KMS-11 (cell line): Measurements from ENCODE around the gene FOXA1.

Experiments
- H2AFZ ChIP-seq: fragments of 200-600 bp; sonication (generic); 2 replicates; pipeline ENCODE4 v1.6.1; 2016; ENCODE audit warnings: antibody characterized with exemption, mixed run types, low read depth
- H3K27ac ChIP-seq: fragments of 200-600 bp; sonication (generic); 2 replicates; pipeline ENCODE4 v1.6.1; 2016; ENCODE audit warnings: mild to moderate bottlenecking, mixed run types
- H3K27me3 ChIP-seq: fragments of 200-600 bp; sonication (generic); 2 replicates; pipeline ENCODE4 v1.6.1; 2017; ENCODE audit warnings: mild to moderate bottlenecking, low read depth, mixed run types, moderate library complexity; ENCODE audit not compliant: insufficient read depth
- H3K36me3 ChIP-seq: fragments of 200-600 bp; sonication (generic); 2 replicates; pipeline ENCODE4 v1.6.1; 2017; ENCODE audit warnings: mild to moderate bottlenecking, mixed run types; ENCODE audit not compliant: insufficient read depth
- H3K4me1 ChIP-seq: fragments of 200-600 bp; sonication (generic); 2 replicates; pipeline ENCODE4 v1.6.1; 2016; ENCODE audit warnings: mild to moderate bottlenecking, low read depth, mixed run types; ENCODE audit not compliant: poor library complexity, severe bottlenecking
- H3K4me2 ChIP-seq: fragments of 200-600 bp; sonication (generic); 2 replicates; pipeline ENCODE4 v1.7.0; 2016; ENCODE audit warnings: mild to moderate bottlenecking, mixed run types
- H3K4me3 ChIP-seq: fragments of 200-600 bp; sonication (generic); IDR thresholded peaks from 2 replicates; pipeline ENCODE4 v1.6.1; 2017; ENCODE audit warnings: low read depth, low read length, mixed read lengths; ENCODE audit not compliant: insufficient read depth
- H3K79me2 ChIP-seq: fragments of 200-600 bp; sonication (generic); 2 replicates; pipeline ENCODE4 v1.6.1; 2016; ENCODE audit warnings: low read depth, mixed run types; ENCODE audit not compliant: insufficient read depth
- H3K9ac ChIP-seq: fragments of 200-600 bp; sonication (generic); 2 replicates; pipeline ENCODE4 v1.6.1; 2016; ENCODE audit warnings: mild to moderate bottlenecking, mixed run types
- H4K20me1 ChIP-seq: fragments of 200-600 bp; sonication (generic); 2 replicates; pipeline ENCODE4 v1.6.1; 2016; ENCODE audit warnings: mild to moderate bottlenecking, mixed run types; ENCODE audit not compliant: insufficient read depth
- TF ChIP-seq, protein P1 (sequence below): fragments of 200-600 bp; sonication (generic); conservative IDR thresholded peaks from 2 replicates; pipeline ENCODE4 v1.6.1; 2017; ENCODE audit warnings: low read depth, mild to moderate bottlenecking, antibody characterized with exemption, low read length, moderate library complexity, mixed read lengths

The FOXA1 gene

DNA sequence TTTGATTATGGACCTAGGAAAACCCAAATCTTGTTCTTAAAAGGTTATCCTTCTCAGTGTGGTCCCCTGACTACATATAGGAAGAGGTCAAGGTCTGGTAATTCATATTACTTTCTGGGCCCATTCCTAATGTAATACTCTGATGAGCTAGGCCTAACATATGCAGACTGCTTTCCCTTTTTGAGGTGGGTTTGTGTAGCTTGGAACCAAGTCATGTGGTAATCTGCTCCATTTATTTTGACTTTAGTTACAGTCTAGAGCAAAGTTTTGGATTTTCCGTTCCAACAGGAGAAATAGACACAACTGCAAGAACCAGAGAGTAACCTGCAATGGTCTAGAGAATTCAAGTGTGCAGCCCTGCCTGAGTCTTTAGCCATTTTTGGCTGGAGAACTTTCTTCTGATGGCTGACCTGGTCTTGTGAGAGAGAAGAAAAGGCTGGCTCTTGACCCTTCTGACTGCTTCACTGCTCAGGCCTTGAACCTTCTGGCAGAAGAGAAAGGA is 22.9 kb upstream of the FOXA1 start:
- H3K4me3 ChIP-seq = no peak overlapping the region
- no peaks in the 10 kb centered on the region for H3K79me2 ChIP-seq
- H3K36me3 ChIP-seq = no peaks in the 10 kb centered on the region
- no peak overlapping the region for H3K4me2 ChIP-seq
- no peak overlapping the region for H3K27ac ChIP-seq
- no peak overlapping the region for H2AFZ ChIP-seq
- H3K9ac ChIP-seq = no peak overlapping the region
- no peaks in the 10 kb centered on the region for H3K4me1 ChIP-seq
- no peaks in the 10 kb centered on the region for H4K20me1 ChIP-seq
- no peaks in the 10 kb centered on the region for H3K27me3 ChIP-seq
- TF ChIP-seq, protein P1, sequence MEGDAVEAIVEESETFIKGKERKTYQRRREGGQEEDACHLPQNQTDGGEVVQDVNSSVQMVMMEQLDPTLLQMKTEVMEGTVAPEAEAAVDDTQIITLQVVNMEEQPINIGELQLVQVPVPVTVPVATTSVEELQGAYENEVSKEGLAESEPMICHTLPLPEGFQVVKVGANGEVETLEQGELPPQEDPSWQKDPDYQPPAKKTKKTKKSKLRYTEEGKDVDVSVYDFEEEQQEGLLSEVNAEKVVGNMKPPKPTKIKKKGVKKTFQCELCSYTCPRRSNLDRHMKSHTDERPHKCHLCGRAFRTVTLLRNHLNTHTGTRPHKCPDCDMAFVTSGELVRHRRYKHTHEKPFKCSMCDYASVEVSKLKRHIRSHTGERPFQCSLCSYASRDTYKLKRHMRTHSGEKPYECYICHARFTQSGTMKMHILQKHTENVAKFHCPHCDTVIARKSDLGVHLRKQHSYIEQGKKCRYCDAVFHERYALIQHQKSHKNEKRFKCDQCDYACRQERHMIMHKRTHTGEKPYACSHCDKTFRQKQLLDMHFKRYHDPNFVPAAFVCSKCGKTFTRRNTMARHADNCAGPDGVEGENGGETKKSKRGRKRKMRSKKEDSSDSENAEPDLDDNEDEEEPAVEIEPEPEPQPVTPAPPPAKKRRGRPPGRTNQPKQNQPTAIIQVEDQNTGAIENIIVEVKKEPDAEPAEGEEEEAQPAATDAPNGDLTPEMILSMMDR = no peak

DNA sequence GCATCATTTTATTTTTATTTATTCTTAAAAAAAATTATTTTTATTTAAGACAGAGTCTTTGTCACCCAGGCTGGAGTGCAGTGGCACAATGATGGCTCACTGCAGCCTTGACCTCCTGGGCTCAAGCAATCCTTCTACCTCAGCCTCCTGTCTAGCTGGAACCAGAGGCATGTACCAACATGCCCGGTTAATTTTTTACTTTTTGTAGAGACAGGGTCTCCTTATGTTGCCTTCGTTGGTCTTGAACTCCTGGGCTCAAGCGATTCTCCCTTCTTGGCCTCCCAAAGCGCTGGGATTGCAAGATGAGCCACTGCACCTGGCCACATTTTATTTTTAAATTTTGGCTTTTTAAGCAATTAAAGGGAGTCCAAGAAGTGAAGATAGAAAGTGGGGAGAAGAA is 21.8 kb upstream of the FOXA1 start:
- H4K20me1 ChIP-seq = no peaks in the 10 kb centered on the region

DNA sequence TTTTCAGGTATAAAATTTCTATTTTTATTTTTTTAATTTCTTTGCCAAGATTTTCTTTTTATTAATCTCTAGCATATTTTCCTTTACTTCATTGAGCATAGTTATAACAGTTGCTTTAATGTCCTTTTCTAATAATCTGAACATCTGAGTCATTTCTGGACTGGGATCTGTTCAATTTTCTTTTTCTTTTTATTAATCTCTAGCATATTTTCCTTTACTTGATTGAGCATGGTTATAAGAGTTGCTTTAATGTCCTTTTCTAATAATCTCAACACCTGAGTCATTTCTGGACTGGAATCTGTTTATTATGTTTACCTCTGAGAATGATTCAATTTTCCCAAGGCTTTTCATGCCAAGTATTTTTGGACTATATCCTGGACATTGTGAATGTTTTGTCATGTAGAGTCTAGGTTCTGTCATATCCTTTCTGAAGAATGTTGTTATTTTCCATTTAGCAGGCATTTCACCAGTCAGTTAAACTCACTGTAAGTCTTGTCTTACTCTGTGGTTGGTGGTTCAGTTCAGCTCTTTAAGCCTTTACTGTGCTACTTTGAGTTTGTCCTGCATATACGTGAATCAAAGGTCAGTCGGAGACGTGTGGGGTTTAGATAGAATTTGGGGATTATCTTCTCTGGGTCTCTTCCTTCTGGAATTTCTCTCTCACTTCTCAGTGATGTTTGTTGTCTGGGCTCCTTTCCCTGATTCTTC is 20.7 kb upstream of the FOXA1 start:
- H3K27me3 ChIP-seq = no peaks in the 10 kb centered on the region
- H4K20me1 ChIP-seq = no peaks in the 10 kb centered on the region
- H3K4me3 ChIP-seq = no peak overlapping the region
- H3K9ac ChIP-seq = no peak overlapping the region
- TF ChIP-seq, protein P1 = no peak
- no peaks in the 10 kb centered on the region for H3K36me3 ChIP-seq
- no peak overlapping the region for H3K4me2 ChIP-seq
- H3K27ac ChIP-seq = no peak overlapping the region
- no peaks in the 10 kb centered on the region for H3K79me2 ChIP-seq
- H3K4me1 ChIP-seq = no peaks in the 10 kb centered on the region
- no peak overlapping the region for H2AFZ ChIP-seq

More for the DNA sequence above, 21.8 kb upstream of the FOXA1 start:
- H3K4me1 ChIP-seq = no peaks in the 10 kb centered on the region
- H3K36me3 ChIP-seq = no peaks in the 10 kb centered on the region
- no peak overlapping the region for H3K4me2 ChIP-seq
- H3K4me3 ChIP-seq = no peak overlapping the region
- no peak overlapping the region for H3K9ac ChIP-seq
- no peak overlapping the region for H3K27ac ChIP-seq
- no peaks in the 10 kb centered on the region for H3K79me2 ChIP-seq
- TF ChIP-seq, protein P1 = no peak
- no peak overlapping the region for H2AFZ ChIP-seq
- H3K27me3 ChIP-seq = no peaks in the 10 kb centered on the region

DNA sequence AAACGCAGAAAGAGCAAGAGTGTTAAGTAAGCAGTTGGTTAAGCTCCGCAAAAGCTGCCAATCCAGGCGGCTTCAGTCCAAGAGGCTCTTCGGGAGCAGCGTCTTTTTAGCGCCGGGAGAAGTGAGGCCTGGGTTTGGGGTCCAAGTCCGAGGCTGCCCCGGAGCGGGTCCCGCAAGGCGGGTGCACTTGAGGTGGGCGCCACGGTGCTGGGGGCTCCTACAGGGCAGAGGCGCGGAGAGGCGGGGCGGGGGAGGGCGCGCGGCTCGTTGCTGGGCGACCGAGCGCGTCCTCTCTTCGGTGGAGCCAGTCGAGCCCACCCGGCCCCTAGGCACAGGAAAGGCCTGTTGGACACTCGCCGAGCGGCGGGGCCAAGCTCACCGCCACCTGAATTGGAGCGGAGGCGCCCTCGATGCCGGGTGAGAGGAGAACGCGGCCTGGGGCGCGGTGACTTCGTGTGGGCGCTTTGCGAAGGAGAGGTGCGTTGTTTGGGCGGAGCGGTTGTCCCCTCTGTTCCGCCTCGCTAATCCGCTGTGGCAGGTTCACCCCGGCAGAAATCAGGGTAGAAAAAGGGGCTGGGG is 16.0 kb upstream of the FOXA1 start:
- Histone ChIP-seq H3K27me3 (no peaks in the 10 kb centered on the region), H3K36me3 (no peaks in the 10 kb centered on the region), H3K79me2 (no peaks in the 10 kb centered on the region), H3K4me2 (no peak overlapping the region), H3K9ac (no peak overlapping the region), H3K4me1 (no peaks in the 10 kb centered on the region), H2AFZ (no peak overlapping the region), H3K27ac (no peak overlapping the region), H3K4me3 (no peak overlapping the region), H4K20me1 (no peaks in the 10 kb centered on the region)
- TF ChIP-seq, protein P1 = no peak
